Measurements from ENCODE around the gene PLA2G6. TPM values are rescaled to one million over a fixed set of nuclear protein-coding genes. Genes with fewer than 3 reads are reported as not detected.

The PLA2G6 gene
- total RNA-seq, 1 experiment from 2014 or later = 18.7 TPM

DNA sequence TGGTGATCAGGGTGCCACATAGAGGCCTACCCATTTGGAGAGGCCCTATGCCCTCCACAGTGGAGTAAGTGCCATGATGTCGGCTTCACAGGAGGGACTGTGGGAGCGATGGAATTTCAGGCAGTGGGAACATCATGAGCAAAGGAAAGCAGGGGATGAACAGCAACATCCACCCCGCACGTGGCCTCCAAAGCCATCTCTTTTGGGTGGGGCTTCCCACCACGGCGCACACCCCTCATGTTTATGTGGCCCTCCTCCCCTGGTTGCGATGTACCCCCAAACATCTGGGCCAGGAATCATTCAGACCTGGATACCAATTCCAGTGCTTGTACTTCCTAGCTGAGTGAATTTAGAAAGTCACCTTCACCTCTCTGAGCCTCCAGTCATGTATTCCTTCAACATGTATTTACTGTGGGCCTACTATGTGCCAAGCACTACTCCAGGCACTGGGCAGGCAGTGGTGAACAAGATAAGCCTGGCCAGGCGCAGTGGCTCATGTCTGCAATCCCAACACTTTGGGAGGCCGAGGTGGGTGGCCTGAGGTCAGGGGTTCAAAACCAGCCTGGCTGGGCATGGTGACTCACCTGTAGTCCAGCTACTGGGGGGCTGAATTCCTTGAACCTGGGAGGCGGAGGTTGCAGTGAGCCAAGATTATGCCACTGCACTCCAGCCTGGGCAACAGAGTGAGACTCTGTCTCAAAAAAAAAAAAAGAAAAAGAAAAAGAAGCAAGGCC, 18.4 kb upstream of the PLA2G6 start:
- Histone ChIP-seq H3K36me3 (ENCODE audit: control insufficient read depth, insufficient read depth, low read length) (no peaks in the 10 kb centered on the region), H3K4me1 (peaks cover 9% of the 10 kb centered on the region; the same call in 1 of the 2 replicates), H3K27me3 (replicated peaks; ENCODE audit: control insufficient read depth, insufficient read depth, low read length) (no peaks in the 10 kb centered on the region), H3K4me3 (ENCODE audit: low read depth, low read length) (no peak overlapping the region), H3K9me3 (no peaks in the 10 kb centered on the region)
- DNase-seq = no peak
- no peaks in the 10 kb centered on the region for H3K27me3 Mint-ChIP-seq (ENCODE audit: insufficient read depth, unreplicated experiment)
- CTCF ChIA-PET = no interaction called here
- intact Hi-C loops (cut with micrococcal nuclease; ENCODE audit: unreplicated experiment) = loop anchor here (2.0 to 5.0 kb wide), 2 partner anchors 13 to 372 kb away; partner anchors contain the start of gene DMC1
- POLR2A ChIA-PET = interaction anchor here (0.6 kb wide), 1 partner anchor 64 kb away, joined by 4 read pairs; no protein-coding TSS in a partner anchor
- no peaks in the 10 kb centered on the region for H3K9me3 Mint-ChIP-seq (ENCODE audit: unreplicated experiment)
- no TSS peak for BruUV-seq (replicated peaks)
- H3K36me3 Mint-ChIP-seq (ENCODE audit: insufficient read depth, unreplicated experiment) = peaks cover 21% of the 10 kb centered on the region
- no peak for TF ChIP-seq CTCF (IDR thresholded peaks at IDR 0.05; ENCODE audit: insufficient read depth in 1 of 2, low read depth in 1 of 2, low read length in 1 of 2, severe bottlenecking in 1 of 2, unreplicated experiment in 1 of 2)
- no peak overlapping the region for H3K4me3 Mint-ChIP-seq (ENCODE audit: unreplicated experiment)
- no peak overlapping the region for H3K27ac Mint-ChIP-seq (ENCODE audit: unreplicated experiment)
- peaks cover 13% of the 10 kb centered on the region for H3K4me1 Mint-ChIP-seq (ENCODE audit: low read depth, unreplicated experiment)

DNA sequence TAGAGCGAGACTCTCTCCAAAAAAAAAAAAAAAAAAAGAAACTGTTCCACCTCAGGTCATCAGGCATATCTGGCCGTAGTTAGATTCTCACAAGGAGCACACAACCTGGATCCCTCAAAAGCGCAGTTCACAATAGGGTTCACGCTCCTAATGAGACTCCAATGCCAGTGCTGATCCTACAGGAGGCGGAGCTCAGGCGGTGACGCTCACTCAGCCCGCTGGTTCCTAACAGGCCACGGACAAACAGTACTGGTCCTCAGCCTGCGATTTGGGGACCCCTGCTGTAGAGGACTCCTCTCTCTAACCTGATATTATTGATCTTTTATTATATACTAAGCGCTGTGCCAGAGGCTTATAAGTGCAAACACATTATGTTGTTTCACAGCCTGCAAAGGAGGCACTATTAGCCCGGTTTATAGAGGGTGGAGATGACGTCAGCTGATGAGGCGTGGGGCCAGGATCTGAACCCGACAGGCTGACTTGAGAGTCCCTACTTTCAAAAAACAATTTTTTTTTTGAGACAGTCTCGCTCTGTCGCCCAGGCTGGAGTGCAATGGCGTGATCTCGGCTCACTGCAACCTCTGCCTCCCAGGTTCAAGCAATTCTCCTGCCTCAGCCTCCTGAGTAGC, 15.3 kb upstream of the PLA2G6 start:
- Histone ChIP-seq H3K27me3 (replicated peaks; ENCODE audit: control insufficient read depth, insufficient read depth, low read length) (no peaks in the 10 kb centered on the region), H3K4me3 (ENCODE audit: low read depth, low read length) (no peak overlapping the region), H3K9me3 (no peaks in the 10 kb centered on the region), H3K4me1 (peaks cover 27% of the 10 kb centered on the region), H3K36me3 (ENCODE audit: control insufficient read depth, insufficient read depth, low read length) (no peaks in the 10 kb centered on the region)
- H3K27ac Mint-ChIP-seq (ENCODE audit: unreplicated experiment) = no peak overlapping the region
- no peak for TF ChIP-seq CTCF (IDR thresholded peaks at IDR 0.05; ENCODE audit: insufficient read depth in 1 of 2, low read depth in 1 of 2, low read length in 1 of 2, severe bottlenecking in 1 of 2, unreplicated experiment in 1 of 2)
- peaks cover 7% of the 10 kb centered on the region for H3K36me3 Mint-ChIP-seq (ENCODE audit: insufficient read depth, unreplicated experiment)
- no TSS peak for BruUV-seq (replicated peaks)
- DNase-seq = no peak
- H3K4me1 Mint-ChIP-seq (ENCODE audit: low read depth, unreplicated experiment) = peaks cover 28% of the 10 kb centered on the region
- no peaks in the 10 kb centered on the region for H3K27me3 Mint-ChIP-seq (ENCODE audit: insufficient read depth, unreplicated experiment)
- ChIA-PET CTCF (no interaction called here), POLR2A (no interaction called here)
- H3K9me3 Mint-ChIP-seq (ENCODE audit: unreplicated experiment) = no peaks in the 10 kb centered on the region
- no peak overlapping the region for H3K4me3 Mint-ChIP-seq (ENCODE audit: unreplicated experiment)
- intact Hi-C loops (cut with micrococcal nuclease; ENCODE audit: unreplicated experiment) = no loop called here

DNA sequence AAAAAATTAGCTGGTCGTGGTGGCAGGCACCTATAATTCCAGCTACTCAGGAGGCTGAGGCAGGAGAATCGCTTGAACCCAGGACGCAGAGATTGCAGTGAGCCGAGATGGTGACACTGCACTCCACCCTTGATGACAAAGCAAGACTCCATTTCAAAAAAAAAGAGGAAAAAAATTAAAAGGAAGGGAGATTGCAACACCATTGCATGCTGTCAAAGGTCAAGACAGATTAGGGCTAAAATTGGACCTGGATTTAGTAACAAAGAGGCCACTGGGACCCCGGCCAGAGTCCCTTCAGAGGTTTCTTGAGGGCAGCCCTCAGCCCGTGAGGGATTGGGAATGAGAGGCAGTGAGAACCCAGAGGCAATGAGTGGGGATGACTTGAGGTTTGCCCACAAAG, 11.9 kb upstream of the PLA2G6 start:
- intact Hi-C loops (cut with micrococcal nuclease; ENCODE audit: unreplicated experiment) = no loop called here
- Mint-ChIP-seq H3K4me3 (ENCODE audit: unreplicated experiment) (no peak overlapping the region), H3K4me1 (ENCODE audit: low read depth, unreplicated experiment) (peaks cover 24% of the 10 kb centered on the region), H3K27ac (ENCODE audit: unreplicated experiment) (no peak overlapping the region), H3K9me3 (ENCODE audit: unreplicated experiment) (no peaks in the 10 kb centered on the region), H3K36me3 (ENCODE audit: insufficient read depth, unreplicated experiment) (peaks cover 5% of the 10 kb centered on the region), H3K27me3 (ENCODE audit: insufficient read depth, unreplicated experiment) (no peaks in the 10 kb centered on the region)
- CTCF ChIA-PET = interaction anchor here (0.6 kb wide), 1 partner anchor 153 kb away, joined by 3 read pairs; no protein-coding TSS in a partner anchor
- Histone ChIP-seq H3K4me3 (ENCODE audit: low read depth, low read length) (no peak overlapping the region), H3K36me3 (ENCODE audit: control insufficient read depth, insufficient read depth, low read length) (no peaks in the 10 kb centered on the region), H3K27me3 (replicated peaks; ENCODE audit: control insufficient read depth, insufficient read depth, low read length) (no peaks in the 10 kb centered on the region), H3K9me3 (no peaks in the 10 kb centered on the region), H3K4me1 (peaks cover 22% of the 10 kb centered on the region)
- BruUV-seq (replicated peaks) = no TSS peak
- POLR2A ChIA-PET = no interaction called here
- DNase-seq = peak in 1 of 2 experiments; percentile 38
- no peak for TF ChIP-seq CTCF (IDR thresholded peaks at IDR 0.05; ENCODE audit: insufficient read depth in 1 of 2, low read depth in 1 of 2, low read length in 1 of 2, severe bottlenecking in 1 of 2, unreplicated experiment in 1 of 2)

All from Caco-2 (cell line).